T-cell (primary cell): ENCODE measurements around the gene SCYL1. TPM values are rescaled to one million over a fixed set of nuclear protein-coding genes. Genes with fewer than 3 reads are reported as not detected.
A peak's percentile ranks its signal among the peaks of the same experiment; 100 is the strongest.

Experiments
- ATAC-seq, 4 experiments: fragments of 200-7000 bp in 3 of 4; fragments of 150-1000 bp in 1 of 4; cut with Tn5 transposase; replicated peaks in 1 of 4; 1 replicate in 3 of 4; 2 replicates in 1 of 4; pipeline ENCODE4 v1.10.0; 2021; ENCODE audit warnings: moderate library complexity in 3 of 4, mild to moderate bottlenecking in 2 of 4, moderate number of reproducible peaks in 1 of 4
- CTCF ChIA-PET, 2 donors: fragments of 300-600 bp; sonication (Branson Sonifier 250); formaldehyde crosslinking; loops; one replicate each; lab custom pipeline; 2022; ENCODE audit warnings: antibody characterized with exemption in 2 of 2; lab: Charles Lee
- POLR2A ChIA-PET, 2 donors: fragments of 300-600 bp; sonication (Branson Sonifier 250); formaldehyde crosslinking; loops; one replicate each; lab custom pipeline; 2022; ENCODE audit warnings: antibody characterized with exemption in 2 of 2; lab: Charles Lee
- DNase-seq, 35 experiments: peaks; one replicate each; pipeline versions ENCODE4 v3.0.0 to v3.0.0-alpha.2; 2013 to 2023
- H3K27ac ChIP-seq: one replicate; pipeline ENCODE4 v1.5.1; 2013; ENCODE audit warnings: low read length
- H3K27me3 ChIP-seq, 2 experiments: replicated peaks in 1 of 2; 1 replicate in 1 of 2; 2 replicates in 1 of 2; pipeline versions ENCODE4 v1.6.1 to v1.7.0; 2013; ENCODE audit warnings: low read length in 1 of 2, mixed read lengths in 1 of 2; ENCODE audit not compliant: control insufficient read depth in 2 of 2, insufficient read depth in 2 of 2; ENCODE audit errors: extremely low read depth in 1 of 2
- H3K36me3 ChIP-seq, 2 donors: 1 replicate in 1 of 2; 2 replicates in 1 of 2; pipeline versions ENCODE4 v1.6.1 to v1.7.0; 2013; ENCODE audit warnings: low read length in 1 of 2; ENCODE audit not compliant: control insufficient read depth in 2 of 2, insufficient read depth in 1 of 2; ENCODE audit errors: extremely low read depth in 1 of 2
- H3K4me1 ChIP-seq, 2 experiments: 1 replicate in 1 of 2; 2 replicates in 1 of 2; pipeline versions ENCODE4 v1.6.1 to v1.7.0; 2013; ENCODE audit warnings: low read length in 2 of 2, mixed read lengths in 1 of 2; ENCODE audit not compliant: insufficient read depth in 2 of 2, control insufficient read depth in 1 of 2; ENCODE audit errors: extremely low read depth in 1 of 2
- H3K4me3 ChIP-seq, 2 donors: 1 replicate in 1 of 2; 2 replicates in 1 of 2; pipeline versions ENCODE4 v1.5.1 to v1.7.0; 2013; ENCODE audit warnings: mild to moderate bottlenecking in 2 of 2, low read length in 1 of 2, moderate library complexity in 1 of 2; ENCODE audit not compliant: control insufficient read depth in 1 of 2; ENCODE audit errors: extremely low read depth in 1 of 2
- H3K9me3 ChIP-seq: 2 replicates; pipeline ENCODE4 v1.7.0; 2013
- H3K27ac Mint-ChIP-seq, 2 donors: one replicate each; pipeline ENCODE4 v1.8.0; 2020 to 2021; ENCODE audit warnings: mild to moderate bottlenecking in 2 of 2, mixed read lengths in 2 of 2
- H3K27me3 Mint-ChIP-seq, 2 donors: one replicate each; pipeline ENCODE4 v1.8.0; 2021 to 2022; ENCODE audit warnings: mixed read lengths in 2 of 2
- H3K36me3 Mint-ChIP-seq: one replicate; pipeline ENCODE4 v1.8.0; 2021; ENCODE audit warnings: mixed read lengths
- H3K4me1 Mint-ChIP-seq, 3 donors: one replicate each; pipeline ENCODE4 v1.8.0; 2020 to 2022; ENCODE audit warnings: mixed read lengths in 3 of 3, mild to moderate bottlenecking in 1 of 3
- H3K4me3 Mint-ChIP-seq, 3 donors: one replicate each; pipeline ENCODE4 v1.8.0; 2020 to 2022; ENCODE audit warnings: mild to moderate bottlenecking in 3 of 3, mixed read lengths in 3 of 3, moderate library complexity in 3 of 3
- H3K9me3 Mint-ChIP-seq, 3 donors: one replicate each; pipeline ENCODE4 v1.8.0; 2020 to 2022; ENCODE audit warnings: mixed read lengths in 3 of 3
- WGBS: methylation state at CpG from one replicate; pipeline ENCODE4 v1.1.5; 2013; ENCODE audit warnings: missing lambda C conversion rate; ENCODE audit not compliant: insufficient coverage; 5-methylcytosine and 5-hydroxymethylcytosine counted together
- total RNA-seq, 35 experiments: library from RNA in 6 of 35; stranded (reverse) in 6 of 35; fragments of 120-200 nt in 1 of 35; gene quantifications; one replicate each; pipeline versions ENCODE4 v1.2.1 to v1.2.4 and lab custom pipeline; 2013 to 2026

Gene SCYL1
- total RNA-seq, 5 donors from 2014 or later (not counting 1 experiment from before 2014, with no cell fraction given) = 66.4 to 96.8 (median 76.8) TPM

GRCh38 chr11:65541093-65541982, 16.5 kb downstream of the SCYL1 start:
- peaks cover 7% of the 10 kb centered on the region for H3K36me3 Mint-ChIP-seq
- peak overlapping the region; percentile 73 to 86 (median 80) for H3K4me3 Mint-ChIP-seq
- ATAC-seq (no peak), DNase-seq (no peak)
- peaks cover 22 to 38% (median 36%) of the 10 kb centered on the region in 3 donors for H3K4me1 Mint-ChIP-seq
- H3K9me3 Mint-ChIP-seq = no peaks in the 10 kb centered on the region
- Histone ChIP-seq H3K9me3 (no peaks in the 10 kb centered on the region), H3K36me3 (peaks cover 8 to 20% of the 10 kb centered on the region in 2 donors), H3K4me3 (peak overlapping the region; percentile 44 to 67), H3K27ac (peak overlapping the region; percentile 54), H3K4me1 (peaks cover 8 to 31% of the 10 kb centered on the region in 2 experiments), H3K27me3 (no peaks in the 10 kb centered on the region)
- peak overlapping the region; percentile 70 to 79 for H3K27ac Mint-ChIP-seq
- ChIA-PET CTCF (interaction anchor here (0.6 to 2.4 kb wide), 14 partner anchors 12 to 74 kb away, joined by 3 to 17 read pairs (median 5); partner anchors contain the start of genes EHBP1L1 (in 1 of the 2), PCNX3 (in 1 of the 2) and ZNRD2 (in 1 of the 2)), POLR2A (interaction anchor here in 1 of 2 donors (0.6 kb wide), 1 partner anchor 24 kb away, joined by 4 read pairs; no protein-coding TSS in a partner anchor)
- no peaks in the 10 kb centered on the region for H3K27me3 Mint-ChIP-seq
- WGBS = 47% methylated on average over 16 of the region's 18 CpGs

DNA sequence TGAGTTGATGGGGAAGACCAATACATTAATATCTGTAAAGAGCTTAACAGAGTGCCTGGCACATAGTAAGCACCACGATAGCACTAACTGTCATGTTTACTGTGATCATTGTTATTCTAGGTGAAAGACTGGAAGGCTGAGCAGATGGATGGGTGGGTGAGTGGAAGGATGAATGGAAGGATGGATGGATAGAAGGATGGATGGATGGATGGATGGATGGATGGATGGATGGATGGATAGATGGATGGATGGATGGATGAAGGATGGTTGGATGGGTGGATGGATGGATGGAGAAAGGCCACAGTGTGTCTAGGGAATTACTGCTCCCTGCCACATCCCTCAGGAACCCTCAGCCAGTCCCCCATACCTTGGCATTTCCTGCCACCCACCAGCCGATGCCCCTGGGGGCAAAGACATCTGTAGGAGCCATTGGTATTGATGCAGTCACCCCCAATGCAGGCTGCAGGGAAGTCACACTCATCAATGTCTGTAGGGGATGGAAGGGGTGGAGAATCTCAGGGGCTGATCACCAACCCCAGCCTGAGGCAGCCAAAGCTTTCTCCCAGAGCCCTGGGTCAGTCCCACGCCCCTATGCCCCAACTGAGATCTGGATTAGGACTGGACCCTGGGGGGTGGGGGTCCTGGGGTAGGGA, 18.0 kb downstream of the SCYL1 start:
- CTCF ChIA-PET = interaction anchor here in 1 of 2 donors (1.9 kb wide), 1 partner anchor 33 kb away, joined by 5 read pairs; the partner anchor contains the start of gene EHBP1L1
- peak overlapping the region; percentile 9 to 24 for H3K27ac Mint-ChIP-seq

GRCh38 chr11:65545853-65546216, 21.0 kb downstream of the SCYL1 start:
- DNase-seq (no peak), ATAC-seq (no peak)
- H3K9me3 Mint-ChIP-seq = no peaks in the 10 kb centered on the region
- H3K36me3 ChIP-seq = peaks cover 0 to 11% of the 10 kb centered on the region in 2 donors
- H3K4me1 Mint-ChIP-seq = peaks cover 47 to 66% (median 58%) of the 10 kb centered on the region in 3 donors
- H3K27ac Mint-ChIP-seq = peak overlapping the region; percentile 93 to 95
- peaks cover 16 to 51% of the 10 kb centered on the region in 2 experiments for H3K4me1 ChIP-seq
- no peaks in the 10 kb centered on the region for H3K27me3 Mint-ChIP-seq
- no peak overlapping the region for H3K4me3 ChIP-seq
- POLR2A ChIA-PET = no interaction called here
- H3K27me3 ChIP-seq = no peaks in the 10 kb centered on the region
- H3K4me3 Mint-ChIP-seq = peak overlapping the region; percentile 57 to 79 (median 78)
- H3K27ac ChIP-seq = peak overlapping the region; percentile 76
- H3K9me3 ChIP-seq = no peaks in the 10 kb centered on the region
- CTCF ChIA-PET = interaction anchor here (0.5 to 0.8 kb wide), 3 partner anchors 18 to 805 kb away, joined by 3 to 6 read pairs (median 3); no protein-coding TSS in a partner anchor
- WGBS = no CpG with 5 or more reads among the region's 4 CpGs
- H3K36me3 Mint-ChIP-seq = peaks cover 10% of the 10 kb centered on the region

More for the DNA sequence above, 18.0 kb downstream of the SCYL1 start:
- no peak for DNase-seq
- peaks cover 5 to 9% of the 10 kb centered on the region in 2 donors for H3K36me3 ChIP-seq
- no peaks in the 10 kb centered on the region for H3K27me3 Mint-ChIP-seq
- H3K4me3 Mint-ChIP-seq = no peak overlapping the region
- no peak for ATAC-seq
- POLR2A ChIA-PET = interaction anchor here in 1 of 2 donors (0.6 kb wide), 1 partner anchor 42 kb away, joined by 6 read pairs; no protein-coding TSS in a partner anchor
- peaks cover 3% of the 10 kb centered on the region for H3K36me3 Mint-ChIP-seq
- no peaks in the 10 kb centered on the region for H3K27me3 ChIP-seq
- H3K9me3 ChIP-seq = no peaks in the 10 kb centered on the region
- WGBS = 100% methylated on average over 1 of the region's 3 CpGs
- H3K4me3 ChIP-seq = no peak overlapping the region
- peaks cover 10 to 44% of the 10 kb centered on the region in 2 experiments for H3K4me1 ChIP-seq
- H3K9me3 Mint-ChIP-seq = no peaks in the 10 kb centered on the region
- H3K4me1 Mint-ChIP-seq = peaks cover 32 to 48% (median 43%) of the 10 kb centered on the region in 3 donors
- no peak overlapping the region for H3K27ac ChIP-seq

- no peaks in the 10 kb centered on the region for H3K27me3 ChIP-seq
- peak overlapping the region; percentile 77 to 79 (median 78) for H3K4me3 Mint-ChIP-seq
- H3K9me3 Mint-ChIP-seq = no peaks in the 10 kb centered on the region
- peak overlapping the region; percentile 76 for H3K27ac ChIP-seq
- H3K9me3 ChIP-seq = no peaks in the 10 kb centered on the region
- DNase-seq (peak; percentile 91 to 99 (median 96)), ATAC-seq (peak; percentile 83 to 88 (median 84))
- WGBS = 2% methylated on average over 53 of the region's 64 CpGs
- H3K36me3 ChIP-seq = peaks cover 2 to 17% of the 10 kb centered on the region in 2 donors
- H3K27ac Mint-ChIP-seq = peak overlapping the region; percentile 93 to 95
- peaks cover 11 to 51% of the 10 kb centered on the region in 2 experiments for H3K4me1 ChIP-seq
- H3K4me3 ChIP-seq = peak overlapping the region; percentile 43 to 52
- peaks cover 12% of the 10 kb centered on the region for H3K36me3 Mint-ChIP-seq
- ChIA-PET CTCF (interaction anchor here in 1 of 2 donors (0.6 to 0.8 kb wide), 5 partner anchors 18 to 804 kb away, joined by 3 to 4 read pairs (median 3); no protein-coding TSS in a partner anchor), POLR2A (interaction anchor here (0.5 to 0.7 kb wide), 5 partner anchors 24 to 48 kb away, joined by 3 to 5 read pairs (median 4); partner anchors contain the start of genes EHBP1L1 (in 2 of the 2), MALAT1 (in 1 of the 2) and ZNRD2 (in 1 of the 2))
- H3K27me3 Mint-ChIP-seq = no peaks in the 10 kb centered on the region
- peaks cover 44 to 66% (median 58%) of the 10 kb centered on the region in 3 donors for H3K4me1 Mint-ChIP-seq
Measured at GRCh38 chr11:65546217-65546958, 21.5 kb downstream of the SCYL1 start.

DNA sequence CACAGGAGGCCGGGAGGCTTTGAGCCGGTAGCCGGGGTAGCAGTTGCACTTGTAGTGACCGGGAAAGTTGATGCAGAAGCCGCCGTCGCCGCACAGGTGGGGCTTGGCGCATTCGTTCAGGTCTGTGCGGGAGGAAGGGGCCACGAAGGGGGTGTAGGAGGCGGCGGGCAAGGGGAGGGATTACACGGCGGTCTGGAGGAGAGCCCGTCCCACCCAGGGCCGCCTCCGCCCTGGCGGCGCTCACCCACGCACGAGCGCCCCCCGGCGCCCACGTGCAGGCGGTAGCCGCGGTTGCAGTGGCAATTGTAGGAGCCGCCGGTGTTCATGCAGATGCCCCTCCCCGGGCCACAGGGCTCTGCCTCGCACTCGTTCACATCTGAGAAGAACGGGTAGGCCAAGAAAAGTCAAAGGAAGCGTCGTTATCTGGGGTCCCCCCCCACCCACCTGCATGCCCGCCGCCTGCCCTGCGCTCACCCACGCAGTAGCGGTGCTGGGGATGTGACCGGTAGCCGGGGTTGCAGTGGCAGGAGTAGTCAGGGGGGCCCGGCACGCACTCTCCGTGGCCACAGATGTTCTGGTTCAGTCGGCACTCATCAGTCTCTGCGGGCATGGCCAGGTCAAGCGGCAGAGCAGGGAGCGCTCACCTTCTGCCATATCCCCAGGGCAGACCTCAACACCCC, 22.7 kb downstream of the SCYL1 start:
- Mint-ChIP-seq H3K4me1 (peaks cover 50 to 71% (median 61%) of the 10 kb centered on the region in 3 donors), H3K27me3 (no peaks in the 10 kb centered on the region), H3K36me3 (peaks cover 18% of the 10 kb centered on the region), H3K27ac (peak overlapping the region; percentile 93), H3K4me3 (peak overlapping the region; percentile 45 to 79 (median 78)), H3K9me3 (no peaks in the 10 kb centered on the region)
- Histone ChIP-seq H3K27ac (peak overlapping the region; percentile 63), H3K4me1 (peaks cover 12 to 56% of the 10 kb centered on the region in 2 experiments), H3K27me3 (no peaks in the 10 kb centered on the region), H3K9me3 (no peaks in the 10 kb centered on the region), H3K36me3 (peaks cover 3 to 21% of the 10 kb centered on the region in 2 donors), H3K4me3 (peak overlapping the region in 1 of 2 donors; percentile 43)
- 63% methylated on average over 45 of the region's 52 CpGs for WGBS
- DNase-seq (peak in 13 of 35 experiments; percentile 25 to 71 (median 43)), ATAC-seq (peak in 1 of 4 experiments; percentile 3)
- ChIA-PET CTCF (interaction anchor here in 1 of 2 donors (0.8 kb wide), 2 partner anchors 18 to 232 kb away, joined by 3 to 4 read pairs; no protein-coding TSS in a partner anchor), POLR2A (no interaction called here)
